ENCODE data around the gene ZFAND5.

GRCh38 chr9:72382405-72382804, 17.4 kb upstream of the ZFAND5 start:
- no peak for TF ChIP-seq CTCF (IDR thresholded peaks at IDR 0.05 in 4 of 5, conservative IDR thresholded peaks at IDR 0.05 in 1 of 5)
- TF ChIP-seq POLR2A (IDR thresholded peaks at IDR 0.05) = no peak

Data from gastrocnemius medialis (tissue), 4 donors.